Esophagus muscularis mucosa (tissue), 3 donors: ENCODE results near the gene TBX2.

Experiments used
- CTCF ChIP-seq, 3 experiments: fragments of 200-600 bp in 2 of 3; fragments of 450-650 bp in 1 of 3; sonication (generic) in 2 of 3; IDR thresholded peaks; one replicate each; pipeline ENCODE4 v1.5.1; 2017 to 2019; ENCODE audit warnings: antibody characterized with exemption in 3 of 3, mild to moderate bottlenecking in 2 of 3, moderate library complexity in 1 of 3
- POLR2A ChIP-seq: fragments of 450-650 bp; IDR thresholded peaks from one replicate; pipeline ENCODE4 v1.6.1; 2017; ENCODE audit warnings: antibody characterized with exemption, moderate library complexity, mild to moderate bottlenecking, low read depth
- POLR2AphosphoS5 ChIP-seq, 2 donors: sonication (generic); formaldehyde crosslinking; IDR thresholded peaks; one replicate each; pipeline ENCODE4 v1.6.1; 2017; ENCODE audit warnings: antibody characterized with exemption in 2 of 2

DNA sequence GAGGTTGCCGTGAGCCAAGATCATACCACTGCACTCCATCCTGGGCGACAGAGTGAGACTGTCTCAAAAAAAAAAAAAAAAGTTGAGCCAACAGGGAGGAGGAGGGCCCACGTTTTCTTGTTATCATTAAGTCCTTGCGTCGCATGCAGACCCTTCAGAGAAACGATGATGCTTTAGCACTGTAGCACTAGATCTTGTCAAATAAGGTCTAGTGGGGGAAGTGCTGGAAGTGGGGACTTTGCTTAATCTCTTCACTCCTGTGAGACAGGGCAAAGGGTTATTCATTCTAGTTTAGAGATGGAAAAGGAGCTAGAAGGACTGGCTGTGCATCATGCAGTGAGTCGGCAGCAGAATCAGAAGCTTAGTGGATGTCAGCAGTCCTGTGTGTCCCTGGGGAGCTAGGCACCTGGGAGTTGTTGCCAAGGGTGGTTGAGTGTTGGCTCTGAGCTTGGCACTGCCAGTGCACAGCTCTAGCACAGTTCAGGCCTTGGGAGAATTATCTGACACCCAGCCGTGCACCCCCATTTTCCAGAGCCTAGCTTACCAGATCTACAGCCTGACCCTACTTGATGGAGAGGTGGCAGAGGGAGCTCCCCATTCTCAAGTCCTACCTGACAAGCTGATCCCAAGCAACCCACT lies 33.4 kb upstream of the TBX2 start:
- no peak for TF ChIP-seq CTCF (IDR thresholded peaks at IDR 0.05)
- TF ChIP-seq POLR2AphosphoS5 (IDR thresholded peaks at IDR 0.05) = no peak
- no peak for TF ChIP-seq POLR2A
